GM18505 (cell line): ENCODE results near the gene BAZ1A.
A peak's percentile ranks its signal among the peaks of the same experiment; 100 is the strongest.

Experiments
- ATAC-seq: cut with Tn5 transposase; IDR thresholded peaks from one replicate; pipeline ENCODE4 v1.9.1; 2021; ENCODE audit not compliant: unreplicated experiment
- POLR2A ChIP-seq: IDR thresholded peaks from 4 replicates; pipeline ENCODE4 v1.6.1; 2011; ENCODE audit warnings: borderline replicate concordance; ENCODE audit not compliant: insufficient read depth, insufficient read length; ENCODE audit errors: extremely low read depth

BAZ1A gene

DNA sequence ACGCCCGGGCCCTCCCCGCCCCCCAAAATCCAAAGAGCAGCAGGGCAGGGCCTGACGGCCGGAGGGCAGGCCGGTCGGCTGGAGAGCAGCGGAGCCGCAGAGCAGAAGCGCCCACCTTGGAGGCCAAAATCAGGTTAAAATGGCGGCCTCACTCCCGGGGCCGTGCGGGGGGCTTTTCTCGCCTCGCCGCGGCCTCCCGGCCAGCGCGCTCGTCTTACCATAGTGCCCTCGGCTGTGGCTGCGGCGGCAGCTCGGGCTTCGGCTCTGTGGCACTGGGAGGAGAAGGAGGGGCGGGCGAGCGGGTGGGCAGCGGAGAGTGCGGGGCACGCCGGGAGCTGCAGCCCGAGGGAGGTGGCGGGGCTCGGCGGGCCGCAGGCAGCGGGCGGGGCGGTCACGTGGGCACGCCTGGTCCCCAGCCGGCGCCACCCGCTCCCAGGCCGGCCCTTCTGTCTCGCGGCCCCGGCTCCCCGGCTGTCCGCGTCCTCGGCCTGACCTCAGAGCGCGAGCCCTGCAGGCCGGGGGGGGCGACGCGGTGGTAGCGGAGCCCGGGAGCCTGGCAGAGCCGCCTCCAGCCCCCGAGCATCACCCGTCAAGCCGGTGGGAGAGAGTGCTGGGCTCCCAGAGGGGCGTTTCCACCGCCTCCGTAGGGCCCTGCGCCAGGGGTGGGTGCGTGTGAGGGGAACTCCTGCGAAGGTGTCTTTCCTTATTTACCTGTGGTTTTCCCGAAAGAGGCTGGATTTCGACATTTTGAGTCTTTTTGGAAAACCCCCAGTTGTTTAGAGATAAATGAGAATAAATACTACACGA is 160.6 kb downstream of the BAZ1A start, which contains the start of gene CFL2:
Gene CFL2, minus strand, starts transcription at position 274 of the 807 bp plus-strand sequence. Its CDS starts 53 bp downstream, at position 221.
- peak; percentile 57 for TF ChIP-seq POLR2A
- peak; percentile 87 for ATAC-seq

- ATAC-seq = peak; percentile 7
- TF ChIP-seq POLR2A = no peak
Measured at GRCh38 chr14:34713681-34714319, 161.4 kb downstream of the BAZ1A start.

DNA sequence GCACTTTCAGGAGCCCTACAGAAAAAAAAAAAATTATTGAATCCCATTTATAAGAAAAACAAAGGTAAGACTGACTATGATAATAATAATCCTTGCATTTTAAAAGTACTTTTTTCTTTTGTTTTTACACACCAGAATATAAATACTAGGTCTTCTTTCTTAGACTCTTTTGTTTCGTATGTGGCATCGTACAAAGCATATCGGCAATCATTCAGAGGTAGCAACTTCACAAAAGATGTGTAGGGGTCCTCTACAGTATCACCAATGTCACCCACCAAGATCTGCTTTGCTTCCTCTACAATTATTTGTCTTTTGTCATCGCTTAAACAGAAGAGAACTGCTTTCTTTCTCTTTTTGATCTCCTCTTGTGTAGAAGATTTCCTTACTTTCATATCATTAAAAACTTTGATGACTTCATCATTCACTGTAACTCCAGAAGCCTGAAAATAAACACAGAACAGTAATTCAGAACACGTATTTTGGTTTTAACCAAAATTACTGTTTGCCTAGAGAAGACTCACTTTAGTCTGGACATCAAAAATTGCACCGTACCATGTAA is 162.0 kb downstream of the BAZ1A start:
- no peak for TF ChIP-seq POLR2A
- no peak for ATAC-seq

DNA sequence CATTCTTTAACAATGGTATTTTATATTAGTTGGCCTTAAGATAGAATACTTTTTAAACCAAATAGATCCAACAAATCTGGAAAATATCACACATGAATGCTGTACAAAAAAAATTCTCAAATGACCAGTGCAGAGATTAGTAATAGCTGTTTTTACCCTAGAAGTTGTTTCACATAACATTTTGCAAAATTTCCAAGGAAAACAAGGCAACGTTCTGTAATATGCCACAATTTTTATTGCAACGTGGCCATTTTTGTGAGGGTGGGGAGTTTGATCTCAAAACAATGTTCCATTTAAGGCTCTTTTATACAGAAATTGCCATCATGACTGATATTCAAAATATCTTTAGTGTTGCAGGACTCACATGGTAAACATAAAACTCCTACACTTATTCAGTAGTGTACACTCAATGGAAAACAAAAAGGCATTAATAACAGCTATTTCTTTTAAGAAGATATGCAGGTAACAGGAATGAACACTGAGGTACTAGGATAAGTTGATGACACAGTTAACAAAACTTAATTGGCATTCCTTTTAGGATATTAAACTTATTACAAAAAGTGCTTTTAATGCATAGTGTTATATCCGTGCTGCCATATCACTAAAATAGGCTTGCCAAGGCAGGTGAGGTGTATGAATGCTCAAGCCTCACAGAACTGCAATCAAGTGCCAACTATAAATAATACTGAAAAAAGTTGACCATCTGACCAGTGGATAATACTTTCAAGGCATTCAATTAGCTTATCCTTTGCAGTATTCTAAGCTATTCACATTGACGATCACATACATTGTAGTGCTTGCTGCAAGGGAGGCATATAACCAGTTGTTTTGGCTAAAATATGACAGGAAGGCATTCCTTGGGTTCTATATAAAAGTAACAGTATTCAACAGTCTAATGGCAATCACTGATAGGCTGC is 163.1 kb downstream of the BAZ1A start:
- no peak for TF ChIP-seq POLR2A
- ATAC-seq = no peak

- TF ChIP-seq POLR2A = no peak
- ATAC-seq = no peak
Measured at GRCh38 chr14:34711169-34711568, 164.0 kb downstream of the BAZ1A start.

DNA sequence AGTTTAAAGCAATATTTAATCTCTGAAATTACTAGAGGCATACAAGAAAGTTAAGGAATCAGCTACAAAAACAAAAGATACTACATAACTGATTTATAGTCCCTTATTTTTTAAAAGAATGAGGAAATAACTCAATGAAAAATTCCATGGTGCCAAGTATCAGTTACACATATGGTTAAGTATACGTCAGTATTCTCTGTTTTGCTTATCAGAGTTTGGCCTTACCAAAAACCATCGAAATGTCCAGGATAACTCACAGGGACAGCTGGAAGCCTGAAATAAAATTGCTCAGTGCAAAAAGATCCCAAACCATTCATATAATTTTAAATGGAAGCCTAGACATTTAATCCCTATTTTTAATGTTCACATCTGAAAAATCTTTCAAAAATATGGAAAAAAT is 164.4 kb downstream of the BAZ1A start:
- no peak for ATAC-seq
- TF ChIP-seq POLR2A = no peak

DNA sequence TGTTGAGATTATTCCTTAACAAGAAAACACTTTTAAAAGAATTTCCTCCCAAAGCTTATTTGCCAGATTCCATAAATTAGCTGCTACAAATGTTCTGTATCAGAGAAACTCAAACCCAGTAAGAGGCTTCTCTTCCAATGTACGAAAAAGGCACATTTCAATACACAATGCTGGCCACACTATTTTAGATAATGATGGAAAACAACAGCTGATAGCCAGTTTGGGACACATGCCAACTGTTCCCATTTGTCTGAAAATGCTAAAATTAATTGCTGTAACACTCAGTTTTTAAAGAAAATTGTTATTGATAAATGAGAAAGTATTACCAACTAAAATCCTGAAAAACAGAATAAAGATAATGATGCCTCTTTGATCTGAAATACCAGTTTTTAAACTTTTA is 165.2 kb downstream of the BAZ1A start:
- no peak for ATAC-seq
- TF ChIP-seq POLR2A = no peak

GRCh38 chr14:34707722-34708121 is 167.4 kb downstream of the BAZ1A start:
- no peak for ATAC-seq
- no peak for TF ChIP-seq POLR2A
